SK-N-DZ (cell line): ENCODE measurements around the gene SZRD1.

Source experiments
- DNase-seq: peaks from one replicate; pipeline ENCODE4 v3.0.0-alpha.2; 2015; ENCODE audit warnings: low spot score

Gene SZRD1

DNA sequence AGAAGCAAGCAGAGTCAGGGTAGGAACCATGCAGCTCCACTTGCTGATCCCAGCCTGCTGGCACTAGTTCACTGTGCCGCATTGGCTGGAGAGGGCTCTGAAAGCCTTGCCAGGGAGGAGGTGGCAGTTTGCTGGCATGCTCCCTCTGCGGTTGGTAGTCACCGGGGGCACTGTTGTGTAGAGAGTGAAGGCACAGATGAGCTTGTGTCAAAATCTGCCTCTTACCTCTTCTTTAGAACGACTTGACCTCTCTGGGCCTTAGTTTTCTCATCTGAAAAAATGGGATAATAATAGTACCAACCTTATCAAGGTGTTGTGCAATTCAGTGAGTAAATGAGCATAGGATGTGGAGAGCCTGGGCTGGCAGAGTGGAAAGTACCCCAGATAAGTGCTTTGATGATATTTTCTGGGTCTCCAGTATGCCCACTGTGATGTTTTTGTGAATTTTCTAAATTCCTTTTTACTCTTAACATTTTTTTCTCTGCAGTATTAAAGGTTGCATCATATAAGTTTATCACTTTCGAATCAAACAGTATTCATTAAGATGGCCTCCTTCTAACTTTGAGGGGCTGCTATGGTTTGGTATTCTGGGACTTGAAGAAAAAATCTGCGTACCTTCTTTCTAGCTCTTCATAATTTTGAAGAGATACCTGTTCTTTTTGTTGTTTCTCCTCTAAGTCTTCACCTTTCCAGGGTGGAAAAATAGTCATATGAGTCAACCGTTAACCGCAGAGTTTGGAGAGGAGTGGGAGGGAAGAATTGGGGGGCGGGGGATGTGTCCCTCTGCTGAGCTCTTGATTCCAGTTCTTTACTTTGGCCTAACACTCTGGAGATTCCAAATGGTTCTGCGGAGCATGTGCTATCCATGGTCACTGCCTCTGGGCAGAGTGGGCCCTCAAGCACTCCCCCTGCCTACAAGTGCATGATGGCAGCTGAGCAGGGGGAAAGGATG, 26.8 kb downstream of the SZRD1 start:
- DNase-seq = no peak

DNA sequence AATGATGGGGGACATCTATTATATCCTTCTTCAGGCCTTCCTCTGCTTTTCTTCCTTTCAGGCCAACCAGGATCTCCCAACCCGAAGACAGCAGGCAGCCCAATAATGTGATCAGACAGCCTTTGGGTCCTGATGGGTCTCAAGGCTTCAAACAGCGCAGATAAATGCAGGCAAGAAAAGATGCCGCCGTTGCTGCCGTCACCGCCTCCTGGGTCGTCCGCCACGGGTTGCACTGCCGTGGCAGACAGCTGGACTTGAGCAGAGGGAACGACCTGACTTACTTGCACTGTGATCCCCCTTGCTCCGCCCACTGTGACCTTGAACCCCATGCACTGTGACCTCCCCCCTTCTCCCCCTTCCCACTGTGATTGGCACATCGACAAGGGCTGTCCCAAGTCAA, 27.9 kb downstream of the SZRD1 start:
- no peak for DNase-seq

DNA sequence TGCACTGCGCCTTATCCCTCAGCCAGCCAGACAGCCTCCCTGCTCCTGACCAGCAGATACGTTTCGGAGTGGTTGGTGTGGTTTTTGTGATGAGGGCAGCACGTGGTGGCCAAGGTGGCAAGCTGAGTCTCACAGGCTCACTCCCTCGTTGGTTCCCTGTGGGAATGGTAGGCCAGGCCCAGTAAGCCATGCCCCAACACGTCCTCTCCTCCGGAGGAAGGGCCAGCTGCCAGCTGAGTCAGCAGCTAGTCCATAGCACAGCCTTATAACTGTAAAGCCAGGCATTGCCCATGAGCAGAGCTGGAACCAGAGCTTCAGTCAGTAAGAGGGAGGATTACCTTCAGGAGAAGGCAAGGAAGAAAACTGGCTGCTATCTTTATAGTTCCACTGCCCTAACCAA, 29.5 kb downstream of the SZRD1 start:
- no peak for DNase-seq

DNA sequence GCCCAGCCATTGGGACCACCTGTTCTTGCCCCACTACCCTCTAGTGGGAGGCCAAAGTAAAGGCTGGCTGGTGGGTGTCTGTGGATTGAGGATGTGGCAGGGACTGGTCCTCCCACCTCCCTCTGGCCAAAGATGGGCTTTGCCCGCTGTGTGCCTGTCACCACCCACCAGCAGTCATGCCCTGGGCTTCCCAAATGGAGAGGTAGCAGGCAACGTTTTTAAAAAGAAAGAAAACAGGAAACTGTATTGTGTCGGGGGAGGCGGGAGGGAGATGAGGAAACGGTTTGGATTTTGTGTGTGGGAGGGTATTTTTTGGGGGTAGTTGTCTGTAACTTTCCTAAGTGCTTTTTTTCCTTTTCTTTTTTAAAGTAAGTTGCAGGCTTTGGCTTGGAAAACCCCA, 30.1 kb downstream of the SZRD1 start:
- no peak for DNase-seq

DNA sequence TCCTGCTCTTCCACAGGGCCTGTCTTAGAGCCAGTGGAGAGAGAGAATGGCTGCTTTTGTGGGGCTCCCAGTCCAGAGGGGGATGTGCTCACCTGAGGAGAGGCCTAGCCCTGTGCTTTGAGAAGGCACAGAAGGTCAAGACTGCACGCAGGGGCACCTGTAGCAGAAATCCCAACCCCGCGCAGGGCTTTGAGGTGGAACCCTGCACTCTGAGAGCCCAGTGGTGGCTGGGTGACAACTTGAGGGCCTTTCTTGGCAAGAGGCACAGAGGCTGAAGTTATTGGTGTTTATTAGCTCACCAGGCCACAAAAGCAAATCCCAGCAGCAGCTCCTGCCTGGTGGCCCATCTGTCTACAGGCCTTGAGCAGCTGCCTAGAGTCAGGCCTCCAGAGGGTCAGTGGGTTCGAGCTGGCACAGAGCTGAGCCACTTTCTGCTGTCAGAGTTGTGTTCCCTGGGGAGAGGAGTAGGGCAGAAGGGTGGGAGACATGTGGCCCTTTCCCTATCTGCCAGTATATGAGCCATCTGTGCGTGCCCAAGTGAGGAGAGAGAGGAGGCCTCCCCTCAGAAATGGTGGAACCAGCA, 31.4 kb downstream of the SZRD1 start:
- DNase-seq = no peak

DNA sequence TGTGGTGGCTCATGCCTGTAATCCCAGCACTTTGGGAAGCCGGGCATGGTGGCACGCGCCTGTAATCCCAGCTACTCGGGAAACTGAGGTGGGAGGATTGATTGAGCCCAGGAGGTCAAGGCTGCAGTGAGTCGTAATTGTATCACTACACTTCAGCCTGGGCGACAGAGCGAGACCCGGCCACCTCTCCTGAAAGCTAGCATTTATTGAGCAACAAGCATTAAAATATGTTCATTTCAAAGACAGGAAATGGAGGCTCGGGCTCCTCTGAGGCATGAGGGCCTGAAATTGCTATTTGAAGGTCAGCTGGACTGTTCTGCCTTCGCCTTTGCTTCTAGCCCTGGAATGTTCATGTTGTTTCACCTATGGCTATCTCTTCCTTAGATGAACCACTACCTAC, 35.7 kb downstream of the SZRD1 start:
- no peak for DNase-seq

DNA sequence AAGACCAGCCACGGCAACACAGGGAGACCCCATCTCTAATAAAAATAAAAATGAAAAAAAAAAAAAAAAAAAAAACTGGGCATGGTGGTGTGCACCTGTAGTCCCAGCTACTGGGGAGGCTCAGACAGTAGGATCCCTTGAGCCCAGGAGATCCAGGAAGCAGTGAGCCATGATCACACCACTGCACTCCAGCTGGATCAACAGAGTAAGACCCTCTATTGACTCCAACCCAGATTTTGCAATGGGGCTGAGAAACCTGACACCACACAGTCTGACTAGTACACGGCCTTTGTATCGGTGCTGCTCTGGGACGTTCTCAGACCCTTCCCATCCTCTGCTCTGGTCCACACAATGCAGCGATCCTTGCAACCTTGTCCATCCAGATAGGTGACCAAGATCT, 38.4 kb downstream of the SZRD1 start:
- no peak for DNase-seq

DNA sequence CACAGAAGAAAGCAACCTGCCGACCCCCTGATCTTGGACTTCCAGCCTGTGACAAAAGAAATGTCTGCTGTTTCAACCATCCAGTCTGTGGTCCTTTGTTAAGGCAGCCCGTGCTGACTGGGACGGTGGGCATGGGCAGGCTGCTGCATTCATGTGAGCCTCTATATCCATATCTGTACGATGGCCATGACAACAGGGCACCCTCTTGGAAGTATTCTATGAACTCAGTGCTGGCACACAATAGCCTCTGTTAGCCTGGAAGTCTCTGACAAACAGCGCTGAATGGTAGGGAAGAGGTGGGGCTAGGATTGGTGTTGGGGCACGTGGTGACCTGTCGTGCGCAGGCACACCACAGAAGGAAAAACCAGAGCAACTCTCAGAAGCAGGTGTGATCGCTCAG, 39.8 kb downstream of the SZRD1 start:
- no peak for DNase-seq

DNA sequence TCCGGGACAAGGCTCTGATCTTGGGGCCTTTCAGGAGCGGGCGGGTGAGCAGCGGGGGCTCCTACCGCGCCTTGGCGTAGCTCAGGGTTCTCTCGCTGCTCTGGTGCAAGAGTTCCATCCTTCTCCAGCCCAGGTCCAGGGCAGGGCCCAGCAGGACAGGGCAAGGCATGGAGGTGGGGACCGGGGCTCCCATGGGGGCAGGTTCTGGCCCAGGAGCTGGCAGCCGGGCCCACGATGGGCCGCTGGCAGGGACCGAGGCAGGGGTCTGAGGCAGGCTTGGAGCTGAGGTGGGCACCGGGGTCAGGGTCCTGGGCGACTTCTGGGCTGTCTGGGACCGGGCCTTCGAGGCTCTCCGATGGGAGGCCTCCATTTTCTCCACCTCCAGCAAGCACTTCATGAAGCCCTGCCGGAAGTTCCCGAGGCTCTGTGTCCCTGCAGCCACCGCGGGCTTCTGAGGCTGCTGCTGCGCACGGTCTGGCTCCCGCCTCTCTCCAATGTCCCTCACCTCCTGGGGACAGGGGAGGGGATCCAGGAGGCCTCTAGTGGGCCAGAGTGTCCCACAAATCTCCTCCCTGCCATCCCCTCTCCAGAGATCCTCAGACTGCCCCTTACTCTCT, 42.6 kb downstream of the SZRD1 start:
- DNase-seq = peak; percentile 34

DNA sequence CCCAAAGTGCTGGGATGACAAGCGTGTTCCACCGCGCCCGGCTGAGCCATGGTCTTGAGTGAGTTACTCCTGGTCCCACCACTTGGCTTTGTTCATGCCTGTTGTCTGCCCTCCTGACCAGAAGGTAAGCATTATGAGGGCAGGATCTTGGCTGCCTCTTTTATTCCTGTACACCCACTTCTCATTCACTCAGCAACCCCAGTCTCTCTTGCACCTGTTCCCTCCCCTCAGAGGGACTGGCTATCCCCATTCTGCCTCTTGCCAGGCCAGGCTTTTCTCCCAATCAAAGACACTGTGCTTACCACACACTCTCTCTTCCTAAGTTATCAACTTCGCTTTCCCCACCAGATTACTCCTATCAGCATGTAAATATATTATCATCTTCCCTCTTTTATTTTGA, 43.8 kb downstream of the SZRD1 start:
- DNase-seq = no peak

DNA sequence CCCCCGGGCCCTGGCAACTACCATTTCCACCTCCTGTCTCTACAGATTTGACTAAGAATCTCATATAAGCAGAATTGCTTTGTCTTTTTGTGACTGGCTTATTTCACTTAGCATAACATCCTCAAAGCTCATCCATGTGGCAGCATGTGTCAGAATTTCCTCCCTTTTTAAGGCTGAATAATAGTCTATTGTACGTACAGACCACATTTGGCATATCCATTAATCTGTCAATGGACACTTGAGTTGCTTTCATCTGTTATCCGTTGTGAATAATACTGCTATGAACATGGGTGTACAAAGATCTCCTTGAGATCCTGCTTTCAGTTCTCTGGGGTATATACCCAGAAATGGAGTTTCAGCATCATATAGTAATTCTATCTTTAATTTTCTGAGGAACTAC, 46.1 kb downstream of the SZRD1 start:
- no peak for DNase-seq

DNA sequence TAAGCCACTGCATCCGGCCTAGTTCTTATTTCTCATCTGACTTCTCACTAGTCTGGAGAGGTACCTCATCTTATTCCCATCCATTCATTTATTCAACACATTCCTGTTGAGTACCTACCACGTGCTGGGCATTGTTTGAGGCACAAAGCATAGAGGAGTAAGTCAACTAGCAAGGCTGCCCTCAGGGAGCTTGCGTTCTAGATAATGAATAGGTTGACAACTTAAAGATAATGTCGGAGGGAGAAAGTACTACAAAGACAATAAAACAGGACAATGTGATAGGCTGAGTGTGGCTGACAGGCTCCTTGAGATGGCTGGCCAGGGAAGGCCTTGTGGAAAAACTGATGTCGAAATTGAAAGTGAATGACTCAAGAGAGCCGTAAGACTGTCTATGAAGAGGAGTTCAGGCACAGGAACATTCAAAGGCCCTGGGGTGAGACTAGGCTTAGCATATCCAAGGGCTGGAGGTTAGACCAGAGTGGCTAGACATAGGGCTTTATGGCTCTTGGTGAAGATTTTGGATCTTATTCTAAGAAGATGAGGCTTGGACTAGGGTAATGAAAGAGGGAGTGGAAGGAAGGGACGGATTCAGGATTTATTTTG, 51.9 kb downstream of the SZRD1 start:
- no peak for DNase-seq

DNA sequence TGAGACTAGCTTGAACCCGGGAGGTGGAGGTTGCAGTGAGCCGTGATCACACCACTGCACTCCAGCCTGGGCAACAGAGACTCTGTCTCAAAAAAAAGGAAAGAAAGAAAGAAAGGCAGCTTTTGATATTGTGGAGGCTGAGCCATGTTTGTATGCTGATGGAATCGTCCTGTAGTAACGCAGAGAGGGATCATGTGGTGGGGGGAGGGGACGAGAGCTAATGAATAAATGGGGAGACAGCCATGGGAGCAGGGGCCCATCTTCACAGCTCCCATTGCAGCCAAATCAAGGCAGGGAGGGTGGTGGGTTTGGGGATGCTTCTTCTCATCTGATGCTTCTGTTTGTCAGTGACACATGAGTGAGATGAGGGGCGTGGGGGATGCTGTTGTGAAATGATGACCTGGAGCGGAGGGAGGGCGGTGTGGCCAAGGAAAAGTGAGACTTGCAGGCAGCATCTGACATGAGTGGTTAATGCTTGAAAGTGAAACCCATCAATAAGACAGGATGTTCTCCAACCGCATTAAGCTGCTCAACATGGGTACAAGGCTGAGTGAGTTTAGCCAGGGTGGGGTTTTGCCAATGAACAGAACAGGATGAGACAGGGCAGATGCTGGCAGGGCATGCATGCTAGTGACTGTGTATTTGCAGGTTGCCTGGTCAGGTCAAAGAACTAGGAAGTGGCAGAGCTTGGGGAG, 53.5 kb downstream of the SZRD1 start:
- no peak for DNase-seq

DNA sequence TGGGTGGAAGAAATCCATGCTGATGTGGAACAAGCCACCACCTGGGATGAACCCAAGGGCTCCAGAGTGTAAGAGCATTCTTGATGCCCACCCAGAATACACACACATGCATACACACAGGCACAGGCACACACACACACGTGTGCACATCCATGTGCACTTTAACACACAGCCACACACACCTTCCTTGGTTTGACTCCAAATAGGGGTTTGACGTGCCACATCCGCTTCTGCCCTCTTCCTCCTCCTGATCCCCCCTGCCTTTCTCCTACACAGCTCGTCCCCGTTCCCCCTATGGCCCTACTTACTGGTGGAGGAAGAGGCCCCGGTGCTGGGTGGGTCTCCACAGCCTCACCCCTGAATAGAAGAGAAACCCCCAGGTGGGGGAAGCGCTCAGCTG, 54.2 kb downstream of the SZRD1 start:
- DNase-seq = no peak

DNA sequence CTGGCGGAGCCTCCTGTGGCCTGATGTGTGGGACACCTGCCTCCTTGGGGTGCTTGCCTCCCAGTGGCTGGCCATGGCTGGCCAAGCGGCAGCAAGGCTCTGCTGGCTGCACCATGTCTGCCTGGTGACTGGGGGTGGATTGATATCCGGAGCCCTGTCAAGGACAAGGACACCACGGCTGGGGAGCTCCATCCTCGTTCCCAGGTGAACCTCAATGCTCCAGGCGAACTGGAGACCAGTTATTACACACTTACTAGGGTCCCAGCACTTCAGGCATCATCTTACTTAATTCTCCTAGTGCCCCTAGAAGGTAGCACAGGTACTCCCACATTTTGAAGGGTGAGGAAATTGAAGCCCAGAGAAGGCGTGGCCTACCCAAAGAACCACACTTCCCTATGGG, 55.0 kb downstream of the SZRD1 start:
- no peak for DNase-seq

DNA sequence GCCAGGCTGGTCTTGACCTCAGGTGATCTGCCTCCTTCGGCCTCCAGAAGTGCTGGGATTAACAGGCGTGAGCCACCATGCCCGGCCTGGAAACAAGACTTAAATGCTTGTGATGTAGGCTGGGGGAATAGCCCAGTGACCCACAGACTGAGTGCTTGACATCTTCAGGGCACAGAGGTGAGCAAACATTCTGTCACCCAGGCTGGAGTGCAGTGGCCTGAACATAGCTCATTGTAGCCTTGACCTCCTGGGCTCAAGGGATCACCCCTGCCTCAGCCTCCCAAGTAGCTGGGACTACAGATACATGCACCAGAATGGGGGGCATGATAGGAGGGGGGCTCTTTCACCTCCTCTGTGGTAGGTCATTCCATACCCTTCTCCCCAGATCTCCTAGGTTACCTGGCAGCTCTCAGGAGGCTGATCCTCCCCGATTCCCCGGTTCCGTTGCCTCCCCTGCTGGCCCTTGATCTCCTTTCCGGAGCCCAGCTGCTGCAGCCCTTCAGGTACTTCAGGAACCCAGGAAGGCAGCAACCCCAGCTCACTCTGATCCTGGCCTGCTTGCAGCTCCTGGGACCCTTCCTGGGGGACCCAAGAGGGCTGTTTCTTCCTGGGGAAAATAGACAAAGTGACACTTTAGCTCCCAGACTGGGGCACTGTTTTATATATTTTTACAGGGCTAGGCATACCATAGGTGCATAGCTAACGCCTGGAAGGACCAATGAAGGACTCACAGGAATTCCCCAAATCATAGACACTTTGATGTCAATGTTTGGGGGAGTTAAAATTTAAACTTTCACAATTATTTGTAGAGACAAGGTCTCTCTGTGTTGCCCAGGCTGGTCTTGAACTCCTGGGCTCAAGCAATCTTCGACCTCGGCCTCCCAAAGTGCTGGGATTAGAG, 58.3 kb downstream of the SZRD1 start:
- no peak for DNase-seq

DNA sequence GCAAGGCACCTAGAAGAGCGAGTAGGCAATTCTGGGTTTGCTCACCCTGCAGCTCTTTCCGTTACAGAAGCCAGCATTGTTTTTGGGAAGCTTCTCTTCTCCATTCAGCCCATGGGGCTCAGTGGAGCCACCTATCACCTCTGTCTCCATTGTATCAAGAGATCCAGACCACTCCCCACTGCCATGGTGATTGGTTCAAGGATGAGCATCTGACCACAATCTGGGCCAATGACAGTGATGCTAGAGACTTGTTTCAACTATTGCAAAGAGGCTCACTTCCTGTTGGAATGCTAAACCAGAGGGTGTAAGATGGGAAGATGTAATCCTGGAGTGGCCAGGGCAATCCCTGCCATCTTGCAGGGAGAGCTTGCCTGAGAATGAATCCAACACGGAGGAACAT, 63.6 kb downstream of the SZRD1 start:
- DNase-seq = peak; percentile 35

DNA sequence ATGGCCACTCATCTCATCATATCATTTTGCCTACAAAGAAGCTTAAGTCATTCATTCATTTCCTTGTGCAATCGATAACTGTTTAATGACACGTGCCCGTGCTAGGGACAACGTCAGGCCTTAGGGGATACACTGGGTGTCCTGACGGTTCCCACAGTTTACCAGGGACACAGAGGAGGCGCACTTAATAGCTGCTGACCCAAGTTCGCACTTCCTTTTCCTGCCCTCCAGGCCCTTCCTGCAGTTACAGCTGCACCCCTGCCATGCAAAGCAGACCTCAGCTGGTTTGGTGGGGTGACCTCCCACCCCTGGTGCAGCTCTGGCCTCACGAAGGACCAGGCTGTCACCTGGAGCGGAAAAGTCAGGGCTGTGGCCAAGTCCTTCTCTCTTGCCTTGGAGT, 66.0 kb downstream of the SZRD1 start:
- DNase-seq = no peak

DNA sequence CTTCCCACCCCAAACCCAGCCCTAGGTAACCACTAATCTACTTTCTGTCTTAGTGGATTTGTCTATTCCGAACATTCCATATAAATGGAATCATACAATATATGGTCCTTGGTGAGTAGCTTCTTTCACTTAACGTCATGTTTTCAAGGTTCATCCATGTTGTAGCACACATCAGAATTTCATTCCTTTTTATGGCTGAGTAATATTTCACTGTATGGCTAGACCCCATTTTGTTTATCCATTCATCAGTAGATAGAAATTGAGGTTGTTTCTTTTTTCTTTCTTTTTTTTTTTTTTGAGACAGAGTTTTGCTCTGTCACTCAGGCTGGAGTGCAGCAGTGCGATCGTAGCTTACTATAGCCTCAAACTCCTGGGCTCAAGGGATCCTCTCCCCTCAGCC, 67.0 kb downstream of the SZRD1 start:
- no peak for DNase-seq

DNA sequence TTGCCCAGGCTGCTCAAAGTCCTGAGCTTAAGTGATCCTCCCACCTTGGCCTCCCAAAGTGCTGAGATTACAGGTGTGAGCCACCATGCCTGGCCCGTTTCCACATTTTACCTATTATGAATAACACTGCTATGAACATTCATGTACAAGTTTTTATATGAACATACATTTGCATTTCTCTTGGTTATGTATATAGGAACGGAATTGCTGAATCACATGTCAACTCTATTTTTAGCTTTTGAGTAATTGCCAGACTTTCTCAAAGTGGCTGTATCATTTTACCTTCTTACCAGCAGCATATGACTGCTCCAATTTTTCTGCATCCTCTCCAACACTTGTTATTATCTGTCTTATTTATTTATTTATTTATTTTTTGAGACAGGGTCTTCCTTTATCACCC, 67.5 kb downstream of the SZRD1 start:
- no peak for DNase-seq

DNA sequence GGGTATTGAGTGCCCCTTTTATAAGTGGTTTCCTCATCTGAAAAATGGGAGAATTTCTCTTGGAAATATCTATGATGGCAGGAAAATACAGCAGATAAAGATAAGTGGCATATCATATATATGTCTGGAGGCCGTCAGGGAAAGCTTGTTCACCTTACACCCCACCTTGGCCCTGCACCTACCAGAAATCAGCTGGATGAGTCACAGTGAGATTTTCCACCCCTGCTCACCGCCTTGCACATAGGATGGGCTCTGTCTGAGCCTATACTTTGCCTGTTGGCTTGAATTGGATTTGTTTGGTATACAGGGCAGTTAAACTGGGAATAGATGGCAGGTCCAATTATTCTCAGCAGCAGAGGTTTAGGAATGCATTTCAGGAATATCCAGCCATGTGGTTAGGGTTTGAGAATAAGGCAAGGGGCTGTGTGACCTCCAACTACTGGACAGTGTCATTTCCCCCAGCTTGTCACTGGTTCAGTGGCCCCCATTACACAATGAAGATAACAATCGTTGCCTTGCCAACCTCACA, 70.0 kb downstream of the SZRD1 start, which contains the start of gene SPATA21:
Gene SPATA21, minus strand, starts transcription at position 479 of the 529 bp plus-strand sequence. CDS start 6,053 bp downstream, outside the sequence.
- DNase-seq = no peak
